MV-4-11 (cell line): Measurements from ENCODE around the gene MARCKS.
"Not testable (repeated sequence)": the region's sequence is repeated elsewhere in the genome, so short reads cannot be mapped to it uniquely, and the experiment has no call there.

Experiments
- DNase-seq: peaks from one replicate; lab custom pipeline; 2025; lab: John Stamatoyannopoulos, UW

MARCKS gene

GRCh38 chr6:113884011-113884410 lies 26.9 kb downstream of the MARCKS start:
- DNase-seq: no peak

- no peak for DNase-seq
These were observed 29.4 kb downstream of the MARCKS start for GRCh38 chr6:113886512-113886911.

- no peak for DNase-seq
These were observed 31.3 kb downstream of the MARCKS start for GRCh38 chr6:113888493-113888892.

GRCh38 chr6:113888956-113889630 lies 31.9 kb downstream of the MARCKS start:
- no peak for DNase-seq

GRCh38 chr6:113893451-113893850 lies 36.3 kb downstream of the MARCKS start:
- no peak for DNase-seq

GRCh38 chr6:113893866-113894265 lies 36.7 kb downstream of the MARCKS start:
- no peak for DNase-seq

GRCh38 chr6:113894712-113895674 lies 37.8 kb downstream of the MARCKS start:
- no peak for DNase-seq

GRCh38 chr6:113901482-113901881 lies 44.3 kb downstream of the MARCKS start:
- DNase-seq: no peak

- DNase-seq: no peak
These were observed 46.7 kb downstream of the MARCKS start for GRCh38 chr6:113903666-113904330.

GRCh38 chr6:113907102-113907815 lies 50.1 kb downstream of the MARCKS start:
- no peak for DNase-seq

- no peak for DNase-seq
These were observed 51.7 kb downstream of the MARCKS start for GRCh38 chr6:113908801-113909200.

- peak; percentile 38 for DNase-seq
These were observed 52.2 kb downstream of the MARCKS start for GRCh38 chr6:113909224-113909856.

- not testable (repeated sequence) for DNase-seq
These were observed 53.1 kb downstream of the MARCKS start for GRCh38 chr6:113910285-113910684.
